ENCODE measurements around the gene MOCS3.

MOCS3 gene

DNA sequence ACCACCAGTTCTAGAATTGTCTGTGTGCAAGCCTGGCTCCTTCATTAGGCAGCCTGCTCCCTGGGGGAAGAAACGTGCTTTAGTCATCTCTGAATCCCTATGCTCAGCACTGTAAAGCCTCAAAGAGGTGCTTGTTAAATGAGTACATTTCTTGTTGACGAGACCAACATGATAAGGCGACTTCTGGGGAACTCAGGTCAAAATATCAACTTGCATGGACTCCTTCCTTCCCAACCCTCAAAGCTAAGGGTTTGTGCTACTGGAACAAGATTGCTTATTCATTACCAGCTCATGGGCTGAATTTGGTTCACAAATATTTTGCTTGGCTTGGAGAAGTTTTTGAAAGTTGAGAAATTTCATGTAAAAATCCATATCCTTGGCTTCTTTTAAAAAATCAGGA, 53.7 kb downstream of the MOCS3 start:
- DNase-seq (ENCODE audit: low spot score) = no peak
